Stimulated activated CD8-positive, alpha-beta memory T cell treated with anti-CD3 and anti-CD28 coated beads, Interleukin-12 subunit alpha, Interleukin-12 subunit beta, amount 100 ng/mL, for 1 hour (primary cell): ENCODE results near the gene ZRANB3.
"Not testable (repeated sequence)": the region's sequence is repeated elsewhere in the genome, so short reads cannot be mapped to it uniquely, and the experiment has no call there.

Experiments used
- DNase-seq: peaks from one replicate; pipeline ENCODE4 v3.0.0-alpha.2; 2020; ENCODE audit warnings: low read depth

ZRANB3 gene

GRCh38 chr2:135530313-135531230, at the start of gene ZRANB3:
ZRANB3 (minus strand) TSS chr2:135531218.
- DNase-seq: peak; percentile 89

GRCh38 chr2:135573620-135574019, 42.6 kb upstream of the ZRANB3 start:
- no peak for DNase-seq

DNA sequence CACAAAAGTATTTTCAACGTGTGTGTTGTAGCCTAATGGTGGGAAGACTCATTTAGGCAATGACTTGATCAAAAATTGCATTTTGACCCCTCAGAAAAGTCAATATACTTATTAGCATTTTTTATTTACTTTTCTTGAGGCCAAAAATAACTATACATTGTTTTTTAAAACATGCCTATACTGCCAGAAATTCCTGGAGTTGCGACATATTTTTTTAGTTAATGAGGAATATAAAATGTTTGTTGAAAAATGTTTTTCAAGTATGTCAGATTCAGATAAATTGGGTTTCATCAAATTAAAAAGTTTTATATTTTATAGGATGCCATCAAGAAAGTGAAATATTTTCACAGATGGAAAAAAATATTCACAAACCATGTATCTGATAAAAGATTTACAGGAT, 39.9 kb upstream of the ZRANB3 start:
- no peak for DNase-seq

- DNase-seq: no peak
Measured at GRCh38 chr2:135563793-135564192, 32.8 kb upstream of the ZRANB3 start.

DNA sequence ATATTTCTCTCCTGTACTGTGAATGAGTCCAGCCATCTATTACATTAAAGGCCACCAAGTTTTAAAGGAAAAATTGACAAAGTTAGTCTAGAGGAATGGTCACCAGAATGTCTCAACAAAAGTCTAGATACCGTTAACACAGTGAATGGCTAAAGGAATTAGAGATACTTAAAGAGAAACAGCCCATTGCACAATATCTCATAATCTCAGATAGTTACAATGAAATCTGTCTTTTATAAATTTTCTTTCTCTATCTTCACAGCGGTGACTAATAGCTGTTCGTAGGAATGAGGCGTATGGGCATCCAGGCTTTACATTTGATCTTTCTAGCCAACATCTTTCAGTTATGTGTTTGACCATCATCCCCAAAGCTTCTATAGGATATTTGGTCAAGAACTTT, 30.9 kb upstream of the ZRANB3 start:
- DNase-seq: no peak

- DNase-seq: no peak
Measured at GRCh38 chr2:135557530-135557929, 26.5 kb upstream of the ZRANB3 start.

DNA sequence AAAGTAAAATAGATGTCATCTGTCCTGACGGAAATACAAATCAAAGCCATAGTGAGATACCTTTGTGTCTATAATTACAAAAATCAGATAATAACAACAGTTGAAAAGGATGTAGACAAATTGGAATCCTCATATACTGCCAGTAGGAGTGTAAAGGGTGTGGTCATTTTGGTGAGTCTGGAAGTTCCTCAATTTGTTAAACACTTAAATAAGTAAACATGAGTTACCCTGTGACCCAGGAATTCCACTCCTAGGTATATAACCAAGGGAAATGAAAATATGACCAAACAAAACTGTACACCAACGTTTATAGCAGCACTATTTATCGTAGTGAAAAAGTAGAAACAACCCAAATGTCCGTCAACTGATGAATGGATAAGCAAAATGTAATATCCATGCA, 24.3 kb upstream of the ZRANB3 start:
- DNase-seq: no peak

DNA sequence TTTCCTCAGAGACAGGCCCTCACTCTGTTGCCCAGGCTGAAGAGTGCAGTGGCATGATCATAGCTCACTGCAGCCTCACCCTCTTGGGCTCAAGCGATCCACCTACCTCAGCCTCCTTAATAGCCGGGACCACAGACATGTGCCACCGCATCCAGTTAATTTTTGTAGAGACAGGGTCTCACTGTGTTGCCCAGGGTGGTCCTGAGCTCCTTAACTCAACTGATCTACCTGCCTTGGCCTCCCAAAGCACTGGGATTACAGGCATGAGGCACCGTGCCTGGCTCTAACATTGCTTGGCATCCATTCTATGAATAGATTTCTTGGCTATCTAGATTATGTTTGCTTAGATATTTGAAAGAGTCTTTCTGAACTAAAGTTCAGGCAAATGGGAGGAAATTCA, 21.9 kb upstream of the ZRANB3 start:
- no peak for DNase-seq

- no peak for DNase-seq
Measured at GRCh38 chr2:135551356-135551755, 20.3 kb upstream of the ZRANB3 start.

DNA sequence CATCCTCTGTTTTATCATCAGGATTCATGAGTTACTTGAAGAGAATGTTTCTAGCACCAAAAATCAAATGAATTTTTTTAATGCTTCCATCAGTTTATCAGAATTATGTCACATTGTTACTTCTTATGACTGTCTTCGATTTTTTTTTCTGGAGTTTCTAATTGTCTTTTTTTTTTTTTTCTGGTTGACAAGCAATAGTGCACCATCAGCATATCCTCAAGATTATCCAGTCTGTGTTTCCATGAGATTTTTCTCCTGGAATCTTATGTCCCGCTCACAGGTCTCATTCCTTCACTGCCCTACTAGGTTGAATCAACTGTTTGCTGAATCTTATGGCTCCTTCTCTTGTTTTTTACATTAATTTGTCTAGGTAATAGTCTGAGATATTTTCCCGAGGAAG, 16.3 kb upstream of the ZRANB3 start:
- no peak for DNase-seq

DNA sequence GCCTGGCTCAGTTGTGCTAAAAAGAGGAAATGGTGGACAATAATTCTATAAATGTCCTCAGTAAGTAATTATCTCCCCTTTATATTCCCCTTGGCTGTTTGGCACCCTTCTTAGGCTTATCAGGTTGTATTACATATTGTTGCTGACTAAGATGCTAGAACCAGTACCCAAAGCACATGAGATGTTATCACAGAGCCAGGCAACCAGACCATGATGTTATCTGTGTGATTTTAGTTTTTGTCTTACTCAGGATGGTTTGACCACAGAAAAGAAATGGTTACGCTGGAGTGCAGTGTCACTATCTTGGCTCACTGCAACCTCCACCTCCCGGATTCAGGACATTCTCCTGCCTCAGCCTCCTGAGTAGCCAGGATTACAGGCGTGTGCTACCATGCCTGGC, 15.4 kb upstream of the ZRANB3 start:
- DNase-seq: no peak

GRCh38 chr2:135533545-135533944, 2.5 kb upstream of the ZRANB3 start:
- not testable (repeated sequence) for DNase-seq

DNA sequence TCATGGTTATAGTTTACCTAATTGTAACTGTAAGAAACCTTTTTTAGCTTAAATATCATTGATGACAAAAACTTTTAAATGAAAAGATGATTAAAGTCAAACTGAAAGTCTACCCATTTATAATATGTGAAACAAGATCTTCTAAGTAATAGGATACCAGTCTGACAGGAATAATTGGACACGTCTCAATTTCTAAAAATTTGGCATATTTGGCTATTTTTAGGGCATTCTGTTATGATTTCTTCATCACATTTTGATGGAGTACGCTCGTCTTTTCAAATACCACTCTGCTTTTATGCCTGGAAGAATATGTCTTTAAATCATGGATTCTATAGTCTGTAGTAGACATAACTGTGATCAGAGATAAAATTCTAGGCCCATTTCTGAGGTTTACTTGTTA, 1.6 kb upstream of the ZRANB3 start:
- DNase-seq: no peak

GRCh38 chr2:135531231-135532197, 496 bp upstream of the ZRANB3 start, which contains the start of gene R3HDM1:
R3HDM1 (plus strand) TSS chr2:135531484; CDS start chr2:135604846, 73,362 bp downstream.
- peak; percentile 90 for DNase-seq

DNA sequence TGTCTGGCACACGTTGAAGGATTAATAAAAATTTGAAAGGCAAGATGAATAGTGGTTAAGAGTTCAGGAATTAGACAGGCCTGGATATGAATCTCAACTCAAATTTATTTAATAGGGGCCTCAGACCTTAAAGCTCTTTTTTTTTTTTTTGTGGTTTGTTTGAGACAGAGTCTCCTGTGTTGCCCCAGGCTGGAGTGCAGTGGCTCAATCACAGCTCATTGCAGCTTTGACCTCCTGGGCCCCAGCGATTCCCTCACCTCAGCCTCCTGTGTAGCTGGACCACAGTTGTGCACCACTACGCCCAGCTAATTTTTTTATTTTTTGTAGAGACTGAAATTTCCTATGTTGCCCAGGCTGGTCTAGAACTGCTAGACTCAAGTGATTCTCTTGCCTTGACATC, 3.0 kb downstream of the ZRANB3 start:
- DNase-seq: no peak

DNA sequence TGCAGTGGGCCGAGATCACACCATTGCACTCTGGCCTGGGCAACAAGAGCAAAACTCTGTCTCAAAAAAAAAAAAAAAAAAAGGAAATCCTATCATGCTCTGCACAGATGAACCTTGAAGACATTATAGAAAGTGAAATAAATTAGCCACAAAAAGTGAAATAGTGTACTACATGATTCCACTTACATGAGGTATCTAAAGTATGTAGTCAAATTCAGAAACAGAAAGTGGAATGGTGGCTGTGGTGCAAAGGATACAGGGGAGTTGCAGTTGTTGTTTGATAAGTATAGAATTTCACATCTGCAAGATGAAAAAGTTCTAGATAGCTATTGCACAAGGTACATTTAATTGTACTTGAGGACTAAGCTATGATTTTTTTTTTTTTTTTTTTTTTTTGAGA, 5.2 kb downstream of the ZRANB3 start:
- no peak for DNase-seq

GRCh38 chr2:135512099-135512498, 18.9 kb downstream of the ZRANB3 start:
- DNase-seq: no peak

DNA sequence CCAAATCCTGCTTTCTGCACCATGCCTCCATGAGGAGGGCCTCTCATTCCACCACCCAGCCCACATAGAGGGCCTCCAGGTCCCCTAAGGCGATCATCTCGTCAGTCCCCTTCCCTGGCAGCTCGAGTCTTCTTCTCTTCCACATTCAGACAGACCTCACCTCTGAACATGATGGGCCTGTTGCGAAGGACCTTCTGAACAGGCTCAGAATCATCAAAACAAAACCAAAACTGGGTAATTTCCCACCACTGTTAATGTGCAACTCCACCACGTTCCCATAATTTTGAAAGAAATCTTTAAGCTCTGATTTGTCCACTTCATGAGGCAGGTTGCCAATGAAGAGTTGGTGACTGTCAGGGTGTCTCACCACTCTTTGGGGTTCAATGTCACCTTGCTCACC, 20.4 kb downstream of the ZRANB3 start:
- DNase-seq: no peak

GRCh38 chr2:135504811-135505210, 26.2 kb downstream of the ZRANB3 start:
- DNase-seq: no peak

DNA sequence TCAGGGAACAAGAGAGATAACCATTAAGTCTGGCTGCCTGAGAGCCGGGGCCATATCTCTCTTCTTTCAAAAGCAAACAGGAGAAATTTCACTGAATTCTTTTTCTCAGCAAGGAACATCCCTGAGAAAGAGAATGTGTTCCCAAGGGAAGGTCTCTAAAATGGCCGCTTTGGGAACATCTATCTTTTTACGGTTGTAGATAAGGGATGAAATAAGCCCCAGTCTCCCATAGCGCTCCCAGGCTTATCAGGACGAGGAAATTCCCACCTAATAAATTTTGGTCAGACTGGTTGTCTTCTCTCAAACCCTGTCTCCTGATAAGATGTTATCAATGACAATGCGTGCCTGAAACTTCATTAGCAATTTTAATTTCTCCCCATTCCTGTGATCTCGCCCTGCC, 32.4 kb downstream of the ZRANB3 start:
- DNase-seq: not testable (repeated sequence)

GRCh38 chr2:135494917-135495316, 36.1 kb downstream of the ZRANB3 start:
- DNase-seq: no peak

GRCh38 chr2:135494503-135494902, 36.5 kb downstream of the ZRANB3 start:
- DNase-seq: no peak

GRCh38 chr2:135490376-135490775, 40.6 kb downstream of the ZRANB3 start:
- DNase-seq: no peak
